GM21390 (cell line): ENCODE data around the gene CELF1.

ENCODE experiments used
- ATAC-seq: cut with Tn5 transposase; IDR thresholded peaks from one replicate; pipeline ENCODE4 v1.9.1; 2021; ENCODE audit not compliant: unreplicated experiment

Gene CELF1

DNA sequence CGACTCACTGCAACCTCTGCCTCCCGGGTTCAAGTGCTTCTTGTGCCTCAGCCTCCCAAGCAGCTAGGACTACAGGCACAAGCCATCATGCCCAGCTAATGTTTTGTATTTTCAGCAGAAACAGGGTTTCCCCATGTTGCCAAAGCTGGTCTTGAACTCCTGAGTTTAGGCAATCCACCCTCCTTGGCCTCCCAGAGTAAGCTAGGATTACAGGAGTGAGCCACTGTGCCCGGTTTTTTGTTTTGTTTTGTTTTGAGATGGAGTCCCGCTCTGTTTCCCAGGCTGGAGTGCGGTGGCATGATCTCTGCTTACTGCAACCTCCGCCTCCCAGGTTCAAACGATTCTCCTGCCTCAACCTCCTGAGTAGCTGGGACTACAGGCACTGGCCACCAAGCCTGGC is 41.0 kb downstream of the CELF1 start:
- no peak for ATAC-seq

DNA sequence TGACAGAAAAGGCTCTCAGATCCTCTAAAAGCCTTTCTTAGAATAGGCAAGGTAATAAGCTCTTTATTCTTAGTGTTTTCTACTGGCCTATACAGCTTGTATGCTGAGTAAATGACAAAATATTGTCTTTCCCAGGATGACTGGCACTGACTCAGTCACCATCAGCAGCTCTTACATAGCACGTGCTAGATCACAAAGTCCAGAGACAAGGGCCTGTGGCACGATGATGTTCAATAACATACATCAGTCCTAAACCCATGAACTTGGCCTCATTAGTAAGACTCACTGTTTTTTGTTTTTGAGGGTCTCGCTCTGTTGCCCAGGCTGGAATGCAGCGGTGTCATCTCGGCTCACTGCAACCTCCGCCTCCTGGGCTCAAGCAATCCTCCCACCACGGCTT is 42.7 kb downstream of the CELF1 start:
- ATAC-seq, result no peak

DNA sequence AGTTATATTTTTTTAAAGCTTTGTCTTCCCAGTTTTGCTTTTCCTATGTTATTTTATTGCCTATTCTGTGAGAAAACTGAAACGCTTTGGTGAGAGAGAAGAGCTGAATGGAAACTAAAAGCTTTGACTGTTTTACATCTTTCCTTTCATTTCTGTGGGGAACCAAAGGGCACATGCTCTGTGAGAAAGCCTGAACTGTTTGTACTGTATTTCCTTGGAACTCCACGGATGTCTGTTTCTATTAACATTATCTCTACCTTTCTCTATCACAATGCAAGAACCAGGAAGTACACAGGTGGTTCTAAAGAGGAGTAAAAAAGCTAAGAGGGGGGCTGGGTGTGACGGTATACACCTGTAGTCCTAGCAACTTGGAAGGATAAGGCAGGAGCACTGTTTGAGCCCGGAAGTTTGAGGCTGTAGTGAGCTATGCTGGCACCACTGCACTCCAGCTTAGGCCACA is 43.8 kb downstream of the CELF1 start:
- peak; percentile 48 for ATAC-seq

DNA sequence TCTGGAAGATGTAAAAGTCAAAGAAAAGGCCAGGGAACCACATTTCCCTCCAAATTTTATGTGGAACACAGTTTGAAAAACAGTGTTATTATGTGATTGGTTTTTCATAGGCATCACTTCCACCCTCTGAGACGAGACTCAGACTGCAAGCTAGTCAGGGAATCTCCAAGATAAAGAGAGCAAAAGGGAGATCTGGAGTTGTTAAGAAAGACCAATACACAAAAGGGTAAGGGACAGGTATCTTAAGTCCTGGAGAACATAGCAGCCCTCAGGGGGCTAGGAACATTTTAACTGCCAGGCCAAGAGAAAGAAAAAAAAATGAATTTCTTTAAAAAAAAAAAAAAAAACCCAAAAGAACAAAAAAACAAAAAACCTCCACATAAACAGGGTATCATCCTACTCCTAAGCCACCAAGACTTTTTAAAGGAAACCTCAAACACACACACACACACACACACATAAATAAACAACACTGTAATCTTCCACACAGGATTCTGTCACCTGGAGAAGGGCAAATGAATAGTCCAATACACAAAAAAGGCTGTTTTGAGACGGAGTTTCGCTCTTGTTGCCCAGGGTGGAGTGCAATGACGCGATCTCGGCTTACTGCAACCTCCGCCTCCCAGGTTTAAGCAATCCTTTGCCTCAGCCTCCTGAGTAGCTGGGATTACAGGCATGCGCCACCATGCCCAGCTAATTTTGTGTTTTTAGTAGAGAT is 44.5 kb downstream of the CELF1 start:
- ATAC-seq, result no peak

DNA sequence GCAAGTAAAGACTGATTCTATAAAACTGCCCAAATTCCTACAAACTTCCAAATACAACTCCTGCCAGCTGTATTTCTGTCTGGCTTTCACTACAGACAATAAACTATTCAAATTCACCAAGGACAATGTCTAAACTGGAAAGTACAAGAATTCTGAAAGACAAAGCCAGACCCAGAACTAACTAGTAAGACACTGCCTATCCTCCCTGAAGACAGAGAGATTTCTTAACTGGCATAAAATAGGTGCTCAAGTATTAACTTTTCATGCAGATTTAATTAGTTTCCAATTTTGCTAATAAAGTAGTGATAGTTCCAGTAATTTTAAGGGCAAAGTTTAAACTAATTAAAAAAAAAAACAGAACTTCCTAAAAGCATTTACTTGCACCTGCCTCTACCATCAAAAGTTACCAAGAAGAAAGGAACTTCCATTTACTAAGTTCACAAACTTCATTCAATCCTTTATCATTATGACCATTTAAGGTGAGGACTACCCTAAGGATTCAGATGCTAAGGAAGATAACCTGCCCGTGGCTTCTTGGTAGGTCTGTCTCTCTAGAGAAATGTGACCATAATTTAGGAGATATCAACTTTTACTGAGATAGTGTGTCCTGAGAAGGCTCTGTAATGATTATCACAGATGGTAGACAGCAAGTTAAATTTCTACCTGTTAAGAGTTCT is 45.2 kb downstream of the CELF1 start:
- no peak for ATAC-seq

DNA sequence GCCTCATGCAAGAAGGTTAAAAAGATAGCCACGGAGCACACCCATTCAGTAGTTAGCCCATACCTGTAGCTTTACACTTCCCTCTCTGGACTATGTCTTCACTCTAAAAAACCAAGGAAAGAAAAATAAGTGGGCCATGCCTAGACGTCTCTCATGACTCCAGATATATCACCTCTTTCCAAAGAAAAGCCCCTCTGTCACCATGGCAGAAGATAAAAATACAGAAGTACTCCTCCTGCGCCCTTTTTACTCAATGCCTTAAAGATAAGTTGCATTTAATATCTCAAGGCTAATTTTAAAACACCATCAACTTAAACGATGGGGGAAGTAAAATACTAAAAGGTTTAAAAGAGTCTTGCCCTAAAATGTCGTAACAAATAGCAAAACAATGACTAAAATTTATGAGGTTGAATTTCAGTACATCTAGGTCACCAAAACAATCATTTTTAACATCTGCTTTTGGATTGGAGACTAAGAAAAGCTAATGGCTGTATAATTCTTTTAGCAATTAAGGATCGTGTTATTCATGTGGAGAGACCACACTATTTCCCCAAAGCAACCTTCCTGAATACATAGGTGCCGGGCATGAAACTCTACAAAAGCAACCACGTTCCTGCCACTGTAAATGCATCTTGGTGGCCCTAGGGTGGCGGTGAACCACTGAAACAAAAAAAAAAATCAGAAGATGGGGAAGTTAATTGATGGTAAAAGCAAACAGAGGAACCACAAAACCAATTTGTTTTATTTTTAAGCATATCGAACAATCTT is 46.0 kb downstream of the CELF1 start:
- peak; percentile 44 for ATAC-seq

DNA sequence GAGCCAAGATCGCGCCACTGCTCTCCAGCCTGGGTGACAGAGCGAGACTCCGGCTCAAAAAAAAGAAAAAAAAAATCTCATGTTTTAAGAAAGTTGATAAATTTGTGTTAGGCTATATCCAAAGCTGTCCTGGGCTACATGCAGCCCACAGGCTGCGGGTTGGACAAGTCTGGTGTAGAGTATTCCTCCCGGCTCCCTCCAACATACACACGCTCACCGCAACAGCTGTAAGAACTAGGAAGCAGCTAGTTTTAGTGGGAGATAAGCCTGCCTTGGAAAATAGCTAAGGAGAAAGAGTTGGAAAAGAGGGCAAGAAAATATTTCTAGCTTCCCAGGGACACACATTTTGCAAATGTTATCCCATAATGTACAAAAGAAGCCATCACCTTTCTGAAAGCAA is 46.6 kb downstream of the CELF1 start:
- ATAC-seq, result no peak

DNA sequence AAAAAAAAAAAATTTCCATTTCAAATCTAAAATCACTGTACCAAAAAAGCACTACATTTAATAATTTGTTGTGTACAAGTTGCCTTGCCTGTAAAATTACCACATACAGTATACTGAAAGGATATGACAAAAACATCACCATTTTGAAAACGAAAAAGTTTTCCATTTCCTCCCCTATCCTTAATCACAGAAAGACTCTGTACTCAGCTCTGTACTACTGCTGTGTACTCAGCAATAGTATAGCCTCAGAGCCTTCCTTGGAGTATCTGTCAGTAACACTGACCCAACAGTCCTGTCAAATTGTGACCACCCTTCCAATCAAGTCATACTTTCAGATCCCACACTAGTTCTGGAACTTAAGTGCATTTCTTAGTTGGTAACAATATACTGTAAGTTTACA is 48.0 kb downstream of the CELF1 start:
- no peak for ATAC-seq

DNA sequence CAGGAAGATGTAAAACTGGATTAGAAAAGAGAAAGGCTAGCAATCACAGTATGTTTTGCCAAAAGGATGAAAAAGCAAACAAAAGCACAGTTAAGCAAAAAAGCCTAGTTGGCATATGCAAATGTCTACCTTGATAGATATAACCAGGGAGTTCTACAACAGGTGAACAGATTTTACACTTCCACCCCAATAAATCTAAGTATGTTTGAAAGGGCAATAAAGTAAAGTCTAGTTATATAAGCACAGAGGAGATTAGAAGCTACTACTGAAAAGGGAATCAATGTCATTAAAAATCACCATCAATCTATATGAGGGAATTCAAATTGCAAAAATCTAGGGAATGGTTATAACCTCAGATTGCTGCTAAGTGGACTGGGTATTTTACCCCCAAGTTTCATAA is 49.7 kb downstream of the CELF1 start:
- no peak for ATAC-seq

DNA sequence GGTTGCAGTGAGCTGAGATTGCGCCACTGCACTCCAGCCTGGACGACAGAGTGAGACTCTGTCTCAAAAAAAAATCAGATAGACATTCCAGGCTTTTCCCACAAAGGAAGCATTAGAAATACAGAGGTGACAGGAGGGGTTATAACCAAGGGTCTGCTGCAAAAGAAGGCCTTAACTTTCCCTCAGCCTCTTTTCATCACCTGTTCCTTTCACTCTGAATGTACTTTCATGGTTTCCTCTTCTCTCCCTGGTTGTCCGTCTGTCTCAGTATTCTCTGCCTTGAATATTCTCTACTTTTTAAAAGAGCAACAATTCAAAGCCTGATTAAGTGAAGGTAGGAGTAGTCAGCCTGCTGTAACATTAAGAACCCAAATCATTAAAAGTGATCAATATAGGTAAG is 50.2 kb downstream of the CELF1 start:
- ATAC-seq, result no peak

DNA sequence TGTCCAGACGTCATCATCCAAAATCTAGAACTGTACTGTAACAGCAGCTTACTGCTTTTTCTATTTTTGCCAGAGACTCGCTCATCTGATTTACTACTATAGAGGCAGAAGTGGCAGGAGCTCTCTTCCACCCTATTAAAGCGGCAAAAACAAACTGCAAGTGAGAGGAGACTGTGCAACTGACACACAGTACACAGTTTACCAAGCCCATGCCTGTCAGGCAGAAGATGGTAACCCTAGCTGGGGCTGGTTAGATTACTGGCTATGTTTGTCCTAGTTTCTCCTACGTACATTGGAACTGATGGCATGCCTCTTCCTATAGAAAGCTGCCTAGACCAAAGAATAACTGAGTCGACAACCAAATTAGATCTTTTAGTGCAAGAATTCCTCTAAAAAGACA is 51.8 kb downstream of the CELF1 start:
- ATAC-seq, result no peak

DNA sequence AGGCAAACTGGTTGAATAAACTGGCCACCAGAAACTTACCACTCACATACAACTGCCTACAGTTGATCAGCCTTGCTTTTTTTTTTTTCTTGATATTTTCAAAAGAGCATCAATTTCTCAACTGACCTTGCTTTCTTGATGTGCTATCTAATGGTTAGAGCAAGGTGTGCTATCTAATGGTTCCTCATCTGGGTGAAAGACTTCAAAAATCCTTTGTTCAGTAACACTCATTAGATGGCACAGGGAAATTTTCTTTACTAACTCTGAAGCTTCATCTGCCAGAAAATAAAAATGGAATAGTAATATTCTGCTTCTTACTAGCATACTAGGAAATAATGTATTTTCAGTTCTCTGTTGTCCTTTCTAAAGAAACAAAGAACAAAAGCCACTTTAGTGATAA is 52.8 kb downstream of the CELF1 start:
- ATAC-seq, result no peak

DNA sequence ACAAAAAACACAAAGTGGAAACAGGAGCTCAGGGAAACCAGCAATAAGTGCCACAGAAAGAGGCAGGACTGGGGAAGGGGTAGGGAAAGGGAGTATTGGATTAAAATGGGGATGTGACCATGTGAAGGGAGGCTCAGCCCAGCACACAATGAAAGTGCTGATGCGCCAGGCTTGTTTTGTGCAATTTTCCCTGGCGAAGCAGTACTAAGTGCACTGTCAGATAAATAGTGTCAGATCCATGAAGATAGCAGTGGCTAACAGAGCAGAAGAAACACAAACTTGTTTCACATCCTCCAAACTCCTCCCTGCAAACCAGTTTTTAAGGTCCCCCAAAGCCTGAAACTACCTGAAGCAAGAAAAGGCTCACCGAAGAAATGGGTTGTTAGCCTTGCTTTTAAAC is 53.3 kb downstream of the CELF1 start:
- no peak for ATAC-seq

DNA sequence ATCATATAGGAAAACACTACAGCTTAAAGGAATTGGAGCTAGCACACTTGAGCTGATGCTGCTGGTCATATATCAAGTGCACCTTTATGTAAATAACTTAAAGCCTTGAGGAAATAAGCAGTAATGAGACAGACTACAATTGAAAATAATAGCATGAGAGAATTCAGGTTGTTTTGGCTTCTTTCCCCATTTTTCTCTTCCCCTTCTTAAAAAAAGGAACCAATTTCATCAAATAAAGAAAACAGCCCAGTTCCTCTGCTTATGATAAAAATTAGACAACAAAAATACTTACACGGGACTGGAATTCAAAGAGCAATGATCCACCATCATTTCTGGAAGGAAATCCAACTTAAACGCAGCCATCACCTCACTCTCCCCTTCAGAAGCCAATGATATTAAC is 53.8 kb downstream of the CELF1 start:
- ATAC-seq, result no peak

DNA sequence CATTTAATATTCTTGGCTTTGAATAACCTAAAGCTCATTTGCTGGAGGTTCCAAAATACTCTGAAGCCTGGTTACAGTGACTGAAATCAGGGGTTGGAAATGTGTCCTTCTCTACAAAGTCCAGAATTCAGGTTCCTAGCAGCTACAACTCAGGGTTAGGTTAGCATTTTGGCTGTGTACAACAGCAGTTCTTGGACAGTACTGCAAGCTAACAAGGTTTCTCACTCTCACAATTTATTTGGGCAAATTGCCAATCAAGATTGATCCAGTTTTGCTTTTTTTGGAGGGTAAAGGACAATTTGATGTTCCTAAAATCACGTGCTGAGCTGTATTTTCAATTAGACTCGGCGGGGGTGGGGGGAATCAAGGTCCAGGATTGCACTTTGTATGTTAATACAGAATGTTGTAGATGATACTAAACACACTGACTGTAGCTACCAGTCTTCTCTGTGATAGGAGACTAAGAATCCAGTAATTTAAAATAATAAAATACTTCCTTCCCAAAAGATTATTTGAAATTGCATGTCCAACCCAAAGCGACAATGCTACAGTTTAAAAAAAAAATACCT is 54.3 kb downstream of the CELF1 start:
- ATAC-seq, result no peak

DNA sequence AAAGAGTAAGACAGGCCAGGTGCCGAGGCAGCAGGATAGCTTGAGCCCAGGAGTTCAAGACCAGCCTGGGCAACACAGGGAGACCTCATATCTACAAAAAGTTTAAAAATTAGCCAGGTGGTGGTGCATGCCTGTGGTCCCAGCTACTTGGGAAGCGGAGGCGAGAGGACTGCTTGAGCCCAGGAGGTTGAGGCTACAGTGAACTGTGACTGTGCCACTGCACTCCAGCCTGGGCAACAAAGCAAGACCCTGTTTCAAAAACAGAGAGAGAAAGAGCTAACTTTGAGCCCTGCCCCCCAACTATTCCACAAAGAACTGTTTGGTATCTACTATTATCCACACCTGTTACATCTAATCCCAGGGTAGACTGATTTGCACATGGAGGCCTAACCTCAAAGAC is 54.8 kb downstream of the CELF1 start:
- no peak for ATAC-seq

DNA sequence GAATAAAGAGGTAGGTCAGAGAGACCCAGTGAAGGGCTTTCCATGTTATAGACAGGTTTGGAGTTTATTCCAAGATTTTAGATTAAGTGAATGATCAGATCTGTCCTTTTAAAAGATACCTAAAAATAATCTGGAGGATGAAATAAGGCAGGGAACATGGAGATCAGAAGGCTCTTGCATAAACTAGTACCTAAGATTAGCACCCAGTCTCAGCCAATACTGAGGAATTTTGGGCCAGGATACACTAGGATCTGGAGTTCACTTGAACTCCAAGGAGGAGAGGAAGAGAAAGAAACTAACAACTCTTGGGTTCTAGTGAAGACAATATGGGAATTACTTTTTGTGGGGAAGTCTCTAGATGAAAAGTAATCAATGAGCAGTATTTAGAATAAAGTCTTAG is 56.1 kb downstream of the CELF1 start:
- no peak for ATAC-seq

DNA sequence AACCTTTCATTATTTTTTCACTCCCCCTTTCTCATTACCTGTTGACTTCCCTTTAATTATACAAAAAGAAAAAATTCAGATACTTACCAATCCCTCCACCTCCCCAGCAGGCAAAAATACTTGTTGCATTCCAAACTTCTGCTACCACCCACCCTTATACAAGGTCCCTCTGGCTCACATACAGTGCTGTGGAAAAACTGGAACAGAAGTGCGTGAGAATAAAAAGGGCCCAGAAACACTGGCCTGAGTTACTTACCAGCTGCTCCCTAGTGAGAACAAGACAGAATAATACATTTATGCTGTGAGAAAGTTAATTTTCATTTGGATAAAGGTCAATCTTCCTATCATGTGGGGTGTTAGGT is 57.1 kb downstream of the CELF1 start:
- no peak for ATAC-seq

DNA sequence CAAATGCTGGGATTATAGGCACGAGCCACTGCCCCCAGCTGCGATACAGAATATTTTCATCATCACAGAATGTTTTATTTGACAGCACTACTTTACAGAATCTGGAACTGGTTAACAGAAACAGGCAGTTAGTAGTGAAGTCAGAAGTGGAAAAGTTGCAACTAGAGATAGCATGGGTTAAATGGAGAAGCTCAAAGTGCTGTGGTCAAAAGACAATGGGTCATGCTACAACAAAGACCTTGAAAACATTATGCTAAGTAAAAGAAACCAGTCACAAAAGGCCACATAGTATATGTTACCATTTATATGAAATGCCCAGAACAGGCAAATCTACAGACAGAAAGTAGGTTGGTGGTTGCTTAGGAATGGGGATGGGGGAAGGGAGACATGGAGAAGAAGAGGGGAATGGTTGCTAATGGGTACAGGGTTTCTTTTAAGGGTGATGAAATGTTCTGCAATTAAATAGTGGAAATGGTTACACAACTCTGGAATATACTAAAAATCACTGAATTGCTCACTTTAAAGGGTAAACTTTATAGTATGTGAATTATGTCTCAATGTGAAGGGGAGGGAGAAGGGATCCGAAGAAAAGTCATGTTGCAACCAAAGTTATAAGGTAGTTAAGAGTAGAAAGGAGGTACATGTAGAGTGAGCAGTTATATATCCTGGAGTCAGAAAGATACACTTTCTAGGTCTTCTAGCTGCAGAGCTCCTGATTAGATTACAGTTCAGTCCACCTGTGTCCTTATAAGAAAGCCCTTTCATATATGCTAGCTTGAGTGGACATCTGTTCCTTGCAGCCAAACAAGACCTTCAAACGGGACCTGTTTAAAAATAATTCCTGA is 57.7 kb downstream of the CELF1 start:
- no peak for ATAC-seq

DNA sequence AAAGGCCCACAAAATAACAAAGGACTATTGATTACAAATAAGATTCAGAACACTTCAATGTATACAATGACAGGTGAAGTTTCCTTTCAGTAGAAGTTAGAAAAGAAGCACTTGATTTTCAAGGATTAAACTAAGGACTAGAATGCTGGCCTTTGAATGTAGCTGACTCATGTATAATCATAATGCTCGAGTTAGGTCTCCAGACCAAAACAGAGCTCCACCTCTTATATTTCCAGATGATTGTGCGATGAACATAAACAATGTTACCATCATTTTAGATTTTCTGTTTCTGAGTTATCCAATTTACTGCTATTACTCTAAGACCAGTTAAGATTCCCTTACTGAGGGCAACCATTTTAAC is 63.6 kb downstream of the CELF1 start:
- ATAC-seq, result no peak
